Uterus (tissue), 2 donors: ENCODE results near the gene MMP1.

Source experiments
- CTCF ChIP-seq, 4 experiments: fragments of 200-600 bp in 2 of 4; fragments of 450-650 bp in 2 of 4; sonication (generic) in 2 of 4; IDR thresholded peaks; one replicate each; pipeline ENCODE4 v1.5.1; 2016 to 2019; ENCODE audit warnings: antibody characterized with exemption in 4 of 4, mild to moderate bottlenecking in 2 of 4, moderate library complexity in 1 of 4
- POLR2A ChIP-seq, 2 donors: fragments of 450-650 bp; IDR thresholded peaks; one replicate each; pipeline ENCODE4 v1.6.1; 2016; ENCODE audit warnings: antibody characterized with exemption in 2 of 2, mild to moderate bottlenecking in 1 of 2, moderate library complexity in 1 of 2

DNA sequence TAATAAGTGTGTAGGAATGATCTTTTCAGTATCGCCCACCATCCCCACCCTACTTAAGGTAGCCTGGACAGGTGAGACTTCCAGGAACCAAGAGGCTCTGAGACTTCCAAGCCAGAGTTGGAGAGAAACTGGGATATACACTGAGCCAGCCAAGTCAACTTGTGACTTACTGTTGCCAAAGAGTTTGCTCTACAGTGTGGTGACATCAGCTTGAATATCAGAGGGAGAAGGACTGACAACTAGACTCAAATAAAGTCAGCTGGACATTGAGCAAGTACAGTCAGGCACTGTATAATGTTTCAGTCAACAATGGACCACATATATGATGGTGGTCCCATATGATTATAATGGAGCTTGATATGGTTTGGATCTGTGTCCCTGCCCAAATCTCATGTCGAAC is 16.3 kb downstream of the MMP1 start:
- no peak for TF ChIP-seq CTCF (IDR thresholded peaks at IDR 0.05)
- TF ChIP-seq POLR2A (IDR thresholded peaks at IDR 0.05) = no peak
